ENCODE results near the gene ATRNL1. TPM values are rescaled to one million over a fixed set of nuclear protein-coding genes. Genes with fewer than 3 reads are reported as not detected.

Gene ATRNL1
- total and polyA plus RNA-seq, 2 experiments from 2014 or later: 4.8 to 29.7 TPM

DNA sequence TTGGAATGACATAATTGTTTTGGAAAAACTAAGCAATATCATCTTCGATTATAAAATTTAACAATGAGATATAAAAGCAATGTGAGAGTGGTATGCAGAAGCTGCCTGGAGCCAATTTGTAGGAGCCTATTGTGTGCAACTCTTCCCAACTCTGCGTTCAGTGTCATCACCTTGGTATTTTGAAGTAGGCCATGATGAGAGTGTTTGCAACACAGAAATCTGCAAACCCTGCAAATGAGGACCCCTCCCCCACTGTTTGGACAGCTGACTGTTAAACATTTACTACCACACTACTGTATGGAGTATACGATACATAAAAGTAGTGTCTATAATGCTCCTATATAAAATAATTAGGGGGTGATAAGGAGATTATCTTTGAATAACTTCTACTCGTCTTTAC is 531.3 kb downstream of the ATRNL1 start:
- Mint-ChIP-seq H3K9me3 (no peaks in the 10 kb centered on the region; the same call in 2 of the 3 replicates), H3K27ac (no peak overlapping the region), H3K4me3 (no peak overlapping the region), H3K36me3 (ENCODE audit: low read depth) (peaks cover 4% of the 10 kb centered on the region; the same call in 1 of the 3 replicates), H3K4me1 (peaks cover 3% of the 10 kb centered on the region; the same call in 2 of the 3 replicates), H3K27me3 (ENCODE audit: insufficient read depth, low read depth, poor library complexity) (no peaks in the 10 kb centered on the region)
- H3K27ac ChIP-seq (ENCODE audit: low read depth): no peak overlapping the region
- H3K4me2 ChIP-seq: no peak overlapping the region
- H3K36me3 ChIP-seq (ENCODE audit: insufficient read depth): no peaks in the 10 kb centered on the region
- no peaks in the 10 kb centered on the region for H3F3A ChIP-seq (replicated peaks; ENCODE audit: low read depth)
- no peaks in the 10 kb centered on the region for H3K9me2 ChIP-seq (ENCODE audit: insufficient read depth)
- no peaks in the 10 kb centered on the region for H3K27me3 ChIP-seq (ENCODE audit: insufficient read depth)
- H2AFZ ChIP-seq: no peak overlapping the region
- H3K4me1 ChIP-seq (ENCODE audit: insufficient read depth): no peaks in the 10 kb centered on the region
- no peaks in the 10 kb centered on the region for H4K20me1 ChIP-seq (replicated peaks; ENCODE audit: insufficient read depth)
- H3K79me2 ChIP-seq (replicated peaks; ENCODE audit: insufficient read depth): no peaks in the 10 kb centered on the region
- no peak for TF ChIP-seq CTCF (conservative IDR thresholded peaks at IDR 0.05; ENCODE audit: low read depth in 2 of 2)
- TF ChIP-seq ETS1 (IDR thresholded peaks at IDR 0.05): no peak
- TF ChIP-seq CREB1 (CRISPR knock-in tag; IDR thresholded peaks at IDR 0.05; ENCODE audit: low read depth): no peak
- TF ChIP-seq NANOG (IDR thresholded peaks at IDR 0.05; ENCODE audit: borderline replicate concordance): no peak
- TF ChIP-seq REST (IDR thresholded peaks at IDR 0.05; ENCODE audit: unreplicated experiment): no peak
- TF ChIP-seq, protein P1, sequence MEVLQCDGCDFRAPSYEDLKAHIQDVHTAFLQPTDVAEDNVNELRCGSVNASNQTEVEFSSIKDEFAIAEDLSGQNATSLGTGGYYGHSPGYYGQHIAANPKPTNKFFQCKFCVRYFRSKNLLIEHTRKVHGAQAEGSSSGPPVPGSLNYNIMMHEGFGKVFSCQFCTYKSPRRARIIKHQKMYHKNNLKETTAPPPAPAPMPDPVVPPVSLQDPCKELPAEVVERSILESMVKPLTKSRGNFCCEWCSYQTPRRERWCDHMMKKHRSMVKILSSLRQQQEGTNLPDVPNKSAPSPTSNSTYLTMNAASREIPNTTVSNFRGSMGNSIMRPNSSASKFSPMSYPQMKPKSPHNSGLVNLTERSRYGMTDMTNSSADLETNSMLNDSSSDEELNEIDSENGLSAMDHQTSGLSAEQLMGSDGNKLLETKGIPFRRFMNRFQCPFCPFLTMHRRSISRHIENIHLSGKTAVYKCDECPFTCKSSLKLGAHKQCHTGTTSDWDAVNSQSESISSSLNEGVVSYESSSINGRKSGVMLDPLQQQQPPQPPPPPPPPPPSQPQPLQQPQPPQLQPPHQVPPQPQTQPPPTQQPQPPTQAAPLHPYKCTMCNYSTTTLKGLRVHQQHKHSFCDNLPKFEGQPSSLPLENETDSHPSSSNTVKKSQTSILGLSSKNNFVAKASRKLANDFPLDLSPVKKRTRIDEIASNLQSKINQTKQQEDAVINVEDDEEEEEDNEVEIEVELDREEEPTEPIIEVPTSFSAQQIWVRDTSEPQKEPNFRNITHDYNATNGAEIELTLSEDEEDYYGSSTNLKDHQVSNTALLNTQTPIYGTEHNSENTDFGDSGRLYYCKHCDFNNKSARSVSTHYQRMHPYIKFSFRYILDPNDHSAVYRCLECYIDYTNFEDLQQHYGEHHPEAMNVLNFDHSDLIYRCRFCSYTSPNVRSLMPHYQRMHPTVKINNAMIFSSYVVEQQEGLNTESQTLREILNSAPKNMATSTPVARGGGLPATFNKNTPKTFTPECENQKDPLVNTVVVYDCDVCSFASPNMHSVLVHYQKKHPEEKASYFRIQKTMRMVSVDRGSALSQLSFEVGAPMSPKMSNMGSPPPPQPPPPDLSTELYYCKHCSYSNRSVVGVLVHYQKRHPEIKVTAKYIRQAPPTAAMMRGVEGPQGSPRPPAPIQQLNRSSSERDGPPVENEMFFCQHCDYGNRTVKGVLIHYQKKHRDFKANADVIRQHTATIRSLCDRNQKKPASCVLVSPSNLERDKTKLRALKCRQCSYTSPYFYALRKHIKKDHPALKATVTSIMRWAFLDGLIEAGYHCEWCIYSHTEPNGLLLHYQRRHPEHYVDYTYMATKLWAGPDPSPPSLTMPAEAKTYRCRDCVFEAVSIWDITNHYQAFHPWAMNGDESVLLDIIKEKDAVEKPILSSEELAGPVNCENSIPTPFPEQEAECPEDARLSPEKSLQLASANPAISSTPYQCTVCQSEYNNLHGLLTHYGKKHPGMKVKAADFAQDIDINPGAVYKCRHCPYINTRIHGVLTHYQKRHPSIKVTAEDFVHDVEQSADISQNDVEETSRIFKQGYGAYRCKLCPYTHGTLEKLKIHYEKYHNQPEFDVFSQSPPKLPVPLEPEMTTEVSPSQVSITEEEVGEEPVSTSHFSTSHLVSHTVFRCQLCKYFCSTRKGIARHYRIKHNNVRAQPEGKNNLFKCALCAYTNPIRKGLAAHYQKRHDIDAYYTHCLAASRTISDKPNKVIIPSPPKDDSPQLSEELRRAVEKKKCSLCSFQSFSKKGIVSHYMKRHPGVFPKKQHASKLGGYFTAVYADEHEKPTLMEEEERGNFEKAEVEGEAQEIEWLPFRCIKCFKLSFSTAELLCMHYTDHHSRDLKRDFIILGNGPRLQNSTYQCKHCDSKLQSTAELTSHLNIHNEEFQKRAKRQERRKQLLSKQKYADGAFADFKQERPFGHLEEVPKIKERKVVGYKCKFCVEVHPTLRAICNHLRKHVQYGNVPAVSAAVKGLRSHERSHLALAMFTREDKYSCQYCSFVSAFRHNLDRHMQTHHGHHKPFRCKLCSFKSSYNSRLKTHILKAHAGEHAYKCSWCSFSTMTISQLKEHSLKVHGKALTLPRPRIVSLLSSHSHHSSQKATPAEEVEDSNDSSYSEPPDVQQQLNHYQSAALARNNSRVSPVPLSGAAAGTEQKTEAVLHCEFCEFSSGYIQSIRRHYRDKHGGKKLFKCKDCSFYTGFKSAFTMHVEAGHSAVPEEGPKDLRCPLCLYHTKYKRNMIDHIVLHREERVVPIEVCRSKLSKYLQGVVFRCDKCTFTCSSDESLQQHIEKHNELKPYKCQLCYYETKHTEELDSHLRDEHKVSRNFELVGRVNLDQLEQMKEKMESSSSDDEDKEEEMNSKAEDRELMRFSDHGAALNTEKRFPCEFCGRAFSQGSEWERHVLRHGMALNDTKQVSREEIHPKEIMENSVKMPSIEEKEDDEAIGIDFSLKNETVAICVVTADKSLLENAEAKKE (CRISPR knock-in tag; IDR thresholded peaks at IDR 0.05): no peak
- TF ChIP-seq EZH2 (IDR thresholded peaks at IDR 0.05; ENCODE audit: low read depth, unreplicated experiment): no peak
- no peak for TF ChIP-seq JUNB (IDR thresholded peaks at IDR 0.05; ENCODE audit: unreplicated experiment)
- TF ChIP-seq ZNF114 (CRISPR knock-in tag; IDR thresholded peaks at IDR 0.05): no peak
- TF ChIP-seq EZH2phosphoT487 (IDR thresholded peaks at IDR 0.05; ENCODE audit: unreplicated experiment): no peak
- no peak for TF ChIP-seq POLR2AphosphoS5 (IDR thresholded peaks at IDR 0.05; ENCODE audit: low read depth)
- TF ChIP-seq STAT1 (IDR thresholded peaks at IDR 0.05; ENCODE audit: unreplicated experiment): no peak
- no peak for TF ChIP-seq ZNF331 (CRISPR knock-in tag; IDR thresholded peaks at IDR 0.05; ENCODE audit: low read depth)
- DNase-seq (ENCODE audit: low spot score) (no peak), ATAC-seq (no peak)
- no peak overlapping the region for H3K4me3 ChIP-seq

Measured in GM23338 (cell line).